Esophagus squamous epithelium (tissue), 4 donors: ENCODE data around the gene MTMR8.

Experiments
- CTCF ChIP-seq, 6 experiments: fragments of 450-650 bp in 4 of 6; fragments of 200-600 bp in 2 of 6; sonication (generic) in 2 of 6; IDR thresholded peaks; one replicate each; pipeline ENCODE4 v1.5.1; 2016 to 2019; ENCODE audit warnings: antibody characterized with exemption in 6 of 6, mild to moderate bottlenecking in 4 of 6, moderate library complexity in 4 of 6
- POLR2A ChIP-seq, 4 donors: fragments of 450-650 bp; IDR thresholded peaks; one replicate each; pipeline ENCODE4 v1.6.1; 2017; ENCODE audit warnings: antibody characterized with exemption in 4 of 4, mild to moderate bottlenecking in 4 of 4, moderate library complexity in 3 of 4

DNA sequence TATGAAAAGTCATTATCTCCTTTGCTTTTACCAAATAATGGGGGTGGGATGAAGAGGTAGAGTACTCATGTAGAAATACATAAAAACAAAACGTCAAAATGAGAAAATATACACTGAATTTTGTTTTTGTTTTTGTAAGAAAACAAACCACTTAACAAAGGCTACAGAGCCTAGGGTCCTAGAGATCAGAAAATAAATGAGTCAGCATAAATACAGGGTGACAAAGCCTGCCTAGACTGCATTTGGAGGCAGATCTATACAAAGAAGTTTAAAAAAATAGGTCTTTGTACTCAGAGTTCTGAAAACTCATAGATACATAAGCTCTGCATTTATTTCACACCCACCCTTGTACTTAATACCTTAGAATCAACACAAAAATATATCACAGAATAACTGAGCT is 52.4 kb downstream of the MTMR8 start:
- no peak for TF ChIP-seq CTCF (IDR thresholded peaks at IDR 0.05)
- TF ChIP-seq POLR2A (IDR thresholded peaks at IDR 0.05), result no peak
